ENCODE results near the gene ARHGEF17.

DNA sequence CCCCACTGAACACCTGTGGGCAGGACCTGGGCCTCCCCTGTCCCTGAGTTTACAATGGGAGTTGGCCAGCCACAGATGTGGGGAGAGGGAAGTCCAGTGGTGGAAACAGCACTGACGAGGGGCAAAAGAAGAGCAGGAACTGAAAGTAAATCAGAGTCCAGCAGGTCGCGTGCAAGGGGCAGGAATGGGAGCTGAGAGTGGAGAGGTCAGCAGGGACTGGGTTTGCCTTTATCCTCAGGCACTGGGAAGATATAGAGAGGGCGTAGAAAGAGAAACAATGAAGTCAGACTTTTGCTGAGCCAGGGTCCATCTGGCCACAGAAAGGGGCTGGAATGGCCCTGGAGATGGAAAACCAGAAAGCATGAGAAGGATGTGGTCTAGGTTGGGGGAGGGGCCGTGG lies 27.4 kb upstream of the ARHGEF17 start:
- TF ChIP-seq, protein P1, sequence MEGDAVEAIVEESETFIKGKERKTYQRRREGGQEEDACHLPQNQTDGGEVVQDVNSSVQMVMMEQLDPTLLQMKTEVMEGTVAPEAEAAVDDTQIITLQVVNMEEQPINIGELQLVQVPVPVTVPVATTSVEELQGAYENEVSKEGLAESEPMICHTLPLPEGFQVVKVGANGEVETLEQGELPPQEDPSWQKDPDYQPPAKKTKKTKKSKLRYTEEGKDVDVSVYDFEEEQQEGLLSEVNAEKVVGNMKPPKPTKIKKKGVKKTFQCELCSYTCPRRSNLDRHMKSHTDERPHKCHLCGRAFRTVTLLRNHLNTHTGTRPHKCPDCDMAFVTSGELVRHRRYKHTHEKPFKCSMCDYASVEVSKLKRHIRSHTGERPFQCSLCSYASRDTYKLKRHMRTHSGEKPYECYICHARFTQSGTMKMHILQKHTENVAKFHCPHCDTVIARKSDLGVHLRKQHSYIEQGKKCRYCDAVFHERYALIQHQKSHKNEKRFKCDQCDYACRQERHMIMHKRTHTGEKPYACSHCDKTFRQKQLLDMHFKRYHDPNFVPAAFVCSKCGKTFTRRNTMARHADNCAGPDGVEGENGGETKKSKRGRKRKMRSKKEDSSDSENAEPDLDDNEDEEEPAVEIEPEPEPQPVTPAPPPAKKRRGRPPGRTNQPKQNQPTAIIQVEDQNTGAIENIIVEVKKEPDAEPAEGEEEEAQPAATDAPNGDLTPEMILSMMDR (conservative IDR thresholded peaks at IDR 0.05; ENCODE audit: low read depth, low read length) = no peak
- TF ChIP-seq EZH2 (IDR thresholded peaks at IDR 0.05; ENCODE audit: borderline replicate concordance, low read depth, low read length, poor library complexity, severe bottlenecking) = no peak

All from A673 (cell line).